Hematopoietic multipotent progenitor cell treated with erythropoietin and hydrocortisone succinate and interleukin-3 and kit ligand, for 8 days (in vitro differentiated cells): ENCODE results near the gene RNU1-4.
"Not testable (repeated sequence)": the region's sequence is repeated elsewhere in the genome, so short reads cannot be mapped to it uniquely, and the experiment has no call there.

Source experiments
- DNase-seq: peaks from one replicate; pipeline ENCODE4 v3.0.0-alpha.2; 2015

Gene RNU1-4

DNA sequence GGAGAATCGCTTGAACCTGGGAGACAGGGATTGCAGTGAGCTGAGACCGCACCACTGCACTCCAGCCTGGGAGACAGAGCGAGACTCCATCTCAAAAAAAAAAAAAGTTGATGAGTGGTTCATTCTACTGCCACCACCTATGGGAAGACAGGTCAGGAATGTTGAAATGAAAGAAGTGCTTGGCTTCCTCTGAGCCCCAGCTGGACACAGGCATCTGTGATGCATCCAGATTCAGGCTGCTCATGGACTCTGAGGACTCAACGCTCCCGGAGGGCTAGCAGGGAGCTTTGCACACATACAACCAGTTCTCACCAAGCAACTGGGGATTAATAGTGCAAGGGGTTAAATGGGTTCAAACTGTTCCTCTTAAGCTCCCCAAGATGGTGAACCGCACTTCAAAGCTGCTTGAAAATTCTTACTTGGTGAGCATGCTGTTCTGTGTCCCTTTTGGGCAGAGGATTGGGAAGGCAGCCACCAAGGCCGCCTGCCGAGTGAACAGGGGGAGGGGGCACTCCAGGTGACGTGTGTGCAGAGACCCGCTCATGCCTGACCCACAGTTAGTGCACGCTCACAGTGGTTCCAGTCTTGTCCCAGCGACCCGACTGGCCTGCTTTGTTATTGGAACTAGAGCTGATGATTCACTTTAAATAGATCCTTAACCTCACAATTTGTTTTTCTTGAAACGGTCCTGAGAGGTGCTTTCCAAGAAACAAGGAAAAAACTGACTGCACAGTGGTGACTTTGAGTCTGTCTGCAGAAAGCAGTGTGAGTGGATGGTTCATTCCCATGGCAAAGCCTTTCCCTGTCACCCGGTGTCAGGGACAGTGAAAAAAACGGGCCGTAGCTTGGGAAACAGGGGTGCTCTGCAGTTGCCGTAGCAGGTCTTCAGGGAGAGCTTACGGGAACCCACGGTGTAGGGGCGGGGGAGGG lies 32.2 kb downstream of the RNU1-4 start:
- not testable (repeated sequence) for DNase-seq

GRCh38 chr1:16773205-16773596 lies 32.9 kb downstream of the RNU1-4 start:
- DNase-seq, result not testable (repeated sequence)

DNA sequence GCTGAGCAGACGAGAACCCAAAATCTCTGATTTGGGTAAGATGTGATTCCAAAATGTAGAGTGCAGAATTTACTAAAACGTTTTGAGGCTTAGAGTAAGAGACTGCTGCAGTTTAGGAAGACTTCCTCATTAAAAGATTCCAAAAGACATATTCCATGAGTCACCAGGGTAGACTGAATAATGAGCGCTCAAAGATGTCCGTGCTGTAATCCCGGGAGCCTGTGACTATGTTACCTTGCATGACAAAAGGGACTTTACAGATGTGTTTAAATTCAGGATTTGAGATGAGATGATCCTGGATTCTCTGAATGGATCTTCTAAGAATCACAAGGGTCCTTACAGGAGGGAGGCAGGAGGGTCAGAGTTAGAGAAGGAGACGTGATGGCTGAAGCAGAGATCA lies 33.4 kb downstream of the RNU1-4 start:
- DNase-seq, result not testable (repeated sequence)

DNA sequence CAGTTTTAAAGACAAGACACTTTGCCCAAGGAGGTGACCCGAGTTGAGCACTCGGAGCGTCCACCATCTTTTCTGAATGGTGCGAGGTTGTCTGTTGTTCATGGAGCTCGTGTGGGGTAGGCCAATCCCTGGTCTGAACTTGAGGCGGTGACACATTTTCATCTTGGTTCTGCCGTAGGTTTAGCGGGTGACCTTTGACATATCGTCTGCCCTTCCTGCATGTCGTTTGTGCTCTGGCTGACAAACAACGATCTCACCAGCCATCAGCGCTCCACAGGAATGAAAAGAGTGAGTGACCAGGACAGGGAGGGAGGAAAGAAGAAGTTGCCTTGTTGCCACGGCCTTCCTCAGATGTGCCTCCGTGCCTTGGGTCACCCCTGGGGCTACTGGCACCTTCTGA lies 34.5 kb downstream of the RNU1-4 start:
- DNase-seq, result not testable (repeated sequence)

- not testable (repeated sequence) for DNase-seq
Measured at GRCh38 chr1:16775290-16775689, 35.0 kb downstream of the RNU1-4 start.

- DNase-seq, result not testable (repeated sequence)
Measured at GRCh38 chr1:16776248-16776647, 35.9 kb downstream of the RNU1-4 start.

DNA sequence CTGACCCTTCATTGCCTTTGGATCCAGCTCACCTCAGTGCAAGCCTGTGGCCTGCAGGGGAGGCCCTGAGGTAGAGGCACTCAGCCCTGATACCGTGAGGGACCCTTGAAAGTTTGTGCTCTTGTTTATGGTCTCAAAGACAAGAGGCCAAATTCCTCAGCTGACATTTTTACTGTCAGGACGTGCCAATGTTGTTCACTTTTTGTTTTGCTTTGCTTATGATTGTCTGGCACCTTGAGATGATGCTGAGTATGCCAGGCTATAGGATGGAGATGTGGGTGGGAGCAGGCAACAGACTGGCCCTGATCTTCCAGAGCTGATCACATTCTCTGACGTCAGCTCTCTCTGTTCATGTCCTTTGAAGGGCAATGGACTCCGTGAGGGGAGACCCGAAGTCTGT lies 36.5 kb downstream of the RNU1-4 start:
- DNase-seq, result not testable (repeated sequence)

GRCh38 chr1:16777821-16778220 lies 37.5 kb downstream of the RNU1-4 start:
- DNase-seq, result not testable (repeated sequence)

DNA sequence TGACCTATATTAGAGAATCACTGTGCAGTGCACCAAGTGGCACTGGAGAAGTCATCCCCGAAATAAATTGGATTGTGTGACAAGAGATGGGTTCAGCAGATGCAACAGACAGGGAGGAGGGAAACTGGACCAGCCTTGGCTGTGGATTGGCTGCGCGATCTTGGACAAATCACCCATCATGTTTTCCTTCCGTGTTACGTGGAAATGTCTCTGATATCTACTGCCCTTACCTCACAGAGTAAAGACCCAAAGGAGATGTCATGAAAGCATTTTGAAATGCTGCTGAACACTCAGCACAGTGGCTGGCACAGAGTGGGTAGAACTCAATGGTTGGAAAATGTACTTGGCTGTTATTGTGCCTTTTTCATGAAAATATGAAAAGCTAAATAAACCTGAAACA lies 39.2 kb downstream of the RNU1-4 start:
- DNase-seq, result not testable (repeated sequence)

- DNase-seq, result not testable (repeated sequence)
Measured at GRCh38 chr1:16781033-16781432, 40.7 kb downstream of the RNU1-4 start.

DNA sequence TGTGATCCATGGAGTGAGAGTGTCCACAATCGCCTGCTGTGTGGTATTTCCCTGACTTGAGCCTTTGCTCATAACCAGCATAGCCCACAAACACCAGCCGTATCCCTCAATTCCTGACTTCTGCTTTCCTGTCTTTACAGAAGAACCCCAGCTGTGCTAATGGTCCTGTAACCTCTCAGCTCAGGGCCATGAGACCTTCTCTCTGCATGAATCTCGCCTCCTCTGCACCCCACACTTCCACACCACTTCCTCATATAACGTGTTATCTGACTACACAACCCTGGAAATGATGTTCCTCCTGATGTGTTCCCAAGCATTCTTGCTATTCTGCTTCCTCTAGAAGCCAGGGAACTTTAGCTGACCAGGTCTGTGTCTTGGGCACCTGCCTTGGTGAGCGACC lies 41.3 kb downstream of the RNU1-4 start:
- not testable (repeated sequence) for DNase-seq

- not testable (repeated sequence) for DNase-seq
Measured at GRCh38 chr1:16784955-16785354, 44.6 kb downstream of the RNU1-4 start.

- DNase-seq, result not testable (repeated sequence)
Measured at GRCh38 chr1:16786362-16786761, 46.0 kb downstream of the RNU1-4 start.

GRCh38 chr1:16787175-16787574 lies 46.9 kb downstream of the RNU1-4 start:
- DNase-seq, result not testable (repeated sequence)

- not testable (repeated sequence) for DNase-seq
Measured at GRCh38 chr1:16787711-16788110, 47.4 kb downstream of the RNU1-4 start.
